Naive thymus-derived CD4-positive, alpha-beta T cell (primary cell): ENCODE results near the gene FKBP5. TPM values are rescaled to one million over a fixed set of nuclear protein-coding genes. Genes with fewer than 3 reads are reported as not detected.
"Not testable (repeated sequence)": the region's sequence is repeated elsewhere in the genome, so short reads cannot be mapped to it uniquely, and the experiment has no call there.

Experiments used
- ATAC-seq: fragments of 150-1000 bp; cut with Tn5 transposase; 2 replicates; pipeline ENCODE4 v1.10.0; 2021; ENCODE audit warnings: mild to moderate bottlenecking, moderate library complexity
- CTCF ChIA-PET: fragments of 350-600 bp; sonication (Branson Sonifier 250); formaldehyde crosslinking; loops from one replicate; lab custom pipeline; 2021; ENCODE audit warnings: antibody characterized with exemption; lab: Charles Lee
- POLR2A ChIA-PET: fragments of 350-600 bp; sonication (Branson Sonifier 250); formaldehyde crosslinking; loops from one replicate; lab custom pipeline; 2021; ENCODE audit warnings: antibody characterized with exemption, inconsistent platforms; lab: Charles Lee
- DNase-seq, 9 donors: peaks; one replicate each; pipeline versions ENCODE4 v3.0.0 to v3.0.0-alpha.2; 2020 to 2022; ENCODE audit warnings: mixed read lengths in 1 of 9
- H3K27ac ChIP-seq: one replicate; pipeline ENCODE4 v1.7.0; 2013; ENCODE audit warnings: mild to moderate bottlenecking, low read depth, low read length, moderate library complexity
- H3K27me3 ChIP-seq, 2 donors: one replicate each; pipeline ENCODE4 v1.7.0; 2013; ENCODE audit warnings: low read length in 2 of 2, mild to moderate bottlenecking in 2 of 2, moderate library complexity in 2 of 2; ENCODE audit not compliant: control insufficient read depth in 2 of 2, insufficient read depth in 2 of 2
- H3K36me3 ChIP-seq, 3 experiments: 1 replicate in 2 of 3; 2 replicates in 1 of 3; pipeline ENCODE4 v1.7.0; 2013; ENCODE audit warnings: low read length in 3 of 3, mild to moderate bottlenecking in 3 of 3, moderate library complexity in 1 of 3; ENCODE audit not compliant: insufficient read depth in 3 of 3, control insufficient read depth in 2 of 3
- H3K4me1 ChIP-seq, 2 donors: one replicate each; pipeline ENCODE4 v1.7.0; 2013; ENCODE audit warnings: low read length in 2 of 2, mild to moderate bottlenecking in 2 of 2, moderate library complexity in 1 of 2; ENCODE audit not compliant: control insufficient read depth in 2 of 2, insufficient read depth in 2 of 2
- H3K4me3 ChIP-seq: 2 replicates; pipeline ENCODE4 v1.7.0; 2013; ENCODE audit warnings: mild to moderate bottlenecking, low read length
- H3K9me3 ChIP-seq, 3 experiments: 1 replicate in 2 of 3; 2 replicates in 1 of 3; pipeline ENCODE4 v1.7.0; 2013; ENCODE audit warnings: low read length in 3 of 3; ENCODE audit not compliant: control insufficient read depth in 2 of 3
- H3K27ac Mint-ChIP-seq, 9 donors: one replicate each; pipeline ENCODE4 v1.8.0; 2020 to 2022; ENCODE audit warnings: mixed read lengths in 9 of 9, mild to moderate bottlenecking in 8 of 9, moderate library complexity in 5 of 9, inconsistent platforms in 2 of 9
- H3K27me3 Mint-ChIP-seq, 5 donors: one replicate each; pipeline ENCODE4 v1.8.0; 2021 to 2022; ENCODE audit warnings: mixed read lengths in 5 of 5, mild to moderate bottlenecking in 1 of 5
- H3K36me3 Mint-ChIP-seq, 5 donors: one replicate each; pipeline ENCODE4 v1.8.0; 2020 to 2022; ENCODE audit warnings: mixed read lengths in 5 of 5, mild to moderate bottlenecking in 3 of 5, inconsistent platforms in 1 of 5
- H3K4me1 Mint-ChIP-seq, 7 donors: one replicate each; pipeline ENCODE4 v1.8.0; 2020 to 2022; ENCODE audit warnings: mixed read lengths in 7 of 7, mild to moderate bottlenecking in 3 of 7, inconsistent platforms in 1 of 7
- H3K4me3 Mint-ChIP-seq, 10 donors: one replicate each; pipeline ENCODE4 v1.8.0; 2020 to 2022; ENCODE audit warnings: mild to moderate bottlenecking in 10 of 10, mixed read lengths in 10 of 10, moderate library complexity in 6 of 10, inconsistent platforms in 2 of 10
- H3K9me3 Mint-ChIP-seq, 11 donors: one replicate each; pipeline ENCODE4 v1.8.0; 2020 to 2022; ENCODE audit warnings: mixed read lengths in 11 of 11, mild to moderate bottlenecking in 4 of 11, inconsistent platforms in 1 of 11, moderate library complexity in 1 of 11
- intact Hi-C, 2 donors: fragments of 100-400 bp; cut with micrococcal nuclease; formaldehyde crosslinking; loops; one replicate each; pipeline ENCODE4 v1.15.1; 2023
- polyA plus RNA-seq, 2 donors: library from polyadenylated mRNA; unstranded; fragments of 300-500 nt; fragmentation: Illumina TruSeq; gene quantifications; one replicate each; pipeline ENCODE4 v1.2.3, GENCODE V29; 2021
- total RNA-seq, 6 experiments: library from RNA in 5 of 6; stranded (reverse) in 5 of 6; gene quantifications; 1 replicate in 5 of 6; 2 replicates in 1 of 6; pipeline ENCODE4 v1.2.3 and lab custom pipeline; 2021 to 2026

FKBP5 gene
- total and polyA plus RNA-seq, 7 experiments from 2014 or later: 56.7 to 324 (median 80.2) TPM

DNA sequence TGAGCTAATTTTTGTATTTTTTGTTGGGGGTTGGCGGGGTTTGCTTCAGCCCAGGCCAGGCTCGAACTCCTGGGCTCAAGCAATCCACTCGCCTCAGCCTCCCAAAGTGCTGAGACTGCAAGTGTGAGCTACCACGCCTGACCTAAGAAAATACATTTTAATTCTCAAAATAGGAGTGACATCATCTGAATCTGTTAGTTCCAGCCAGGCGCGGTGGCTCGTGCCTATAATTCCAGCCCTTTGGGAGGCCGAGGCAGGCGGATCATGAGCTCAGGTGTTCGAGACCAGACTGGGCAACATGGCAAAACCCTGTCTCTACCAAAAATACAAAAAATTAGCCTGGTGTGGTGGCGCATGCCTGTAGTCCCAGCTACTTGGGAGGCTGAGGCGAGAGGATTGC lies 45.6 kb upstream of the FKBP5 start:
- DNase-seq, H3K27me3 ChIP-seq, H3K9me3 ChIP-seq, H3K27ac ChIP-seq, ATAC-seq, H3K4me3 ChIP-seq, H3K36me3 Mint-ChIP-seq, H3K9me3 Mint-ChIP-seq, H3K36me3 ChIP-seq, H3K27me3 Mint-ChIP-seq: not testable (repeated sequence)
- peak overlapping the region in 2 of 10 donors; percentile 32 to 56 for H3K4me3 Mint-ChIP-seq
- POLR2A ChIA-PET: interaction anchor here (0.6 to 12.1 kb wide), 14 partner anchors 16 to 407 kb away, joined by 3 to 157 read pairs (median 5); no protein-coding TSS in a partner anchor
- peak overlapping the region in 7 of 9 donors; percentile 12 to 98 (median 91) for H3K27ac Mint-ChIP-seq
- H3K4me1 ChIP-seq: peaks cover 54 to 74% of the 10 kb centered on the region in 2 donors
- CTCF ChIA-PET: interaction anchor here (0.6 to 10.0 kb wide), 14 partner anchors 9 to 324 kb away, joined by 3 to 193 read pairs (median 9); no protein-coding TSS in a partner anchor
- intact Hi-C loops: loop anchor here in 1 of 2 donors (10.0 kb wide), 1 partner anchor 360 kb away; no protein-coding TSS in a partner anchor
- peaks cover 39 to 76% (median 66%) of the 10 kb centered on the region in 7 donors for H3K4me1 Mint-ChIP-seq

DNA sequence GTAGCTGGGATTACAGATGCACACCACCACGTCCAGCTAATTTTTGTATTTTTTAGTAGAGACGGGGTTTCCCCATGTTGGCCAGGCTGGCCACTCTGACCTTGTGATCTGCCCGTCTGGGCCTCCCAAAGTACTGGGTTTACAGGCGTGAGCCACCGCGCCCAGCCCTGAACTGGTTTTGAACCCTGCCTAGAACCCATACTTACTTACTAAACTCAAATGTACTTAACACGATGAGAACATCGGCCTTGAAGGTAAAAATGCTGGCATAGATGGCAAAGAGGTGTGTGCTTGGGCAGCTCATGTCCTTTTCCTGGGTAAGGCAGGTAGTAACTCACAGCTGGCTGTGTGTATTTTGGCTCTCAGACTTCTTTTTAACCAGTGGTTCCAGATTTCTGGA lies 44.9 kb upstream of the FKBP5 start:
- H3K36me3 Mint-ChIP-seq: no peaks in the 10 kb centered on the region
- Histone ChIP-seq H3K27me3 (no peaks in the 10 kb centered on the region), H3K9me3 (no peaks in the 10 kb centered on the region), H3K4me1 (peaks cover 61 to 81% of the 10 kb centered on the region in 2 donors), H3K4me3 (no peak overlapping the region), H3K36me3 (peaks cover 0 to 3% (median 0%) of the 10 kb centered on the region in 3 experiments), H3K27ac (no peak overlapping the region)
- peak overlapping the region in 6 of 10 donors; percentile 16 to 87 (median 36) for H3K4me3 Mint-ChIP-seq
- no peak for DNase-seq
- H3K9me3 Mint-ChIP-seq: no peaks in the 10 kb centered on the region
- H3K4me1 Mint-ChIP-seq: peaks cover 45 to 82% (median 73%) of the 10 kb centered on the region in 7 donors
- ATAC-seq: no peak
- intact Hi-C loops: loop anchor here in 1 of 2 donors (10.0 kb wide), 1 partner anchor 361 kb away; no protein-coding TSS in a partner anchor
- peak overlapping the region in 8 of 9 donors; percentile 72 to 98 (median 84) for H3K27ac Mint-ChIP-seq
- no peaks in the 10 kb centered on the region for H3K27me3 Mint-ChIP-seq
- ChIA-PET CTCF (interaction anchor here (0.7 to 10.0 kb wide), 13 partner anchors 8 to 279 kb away, joined by 3 to 193 read pairs (median 5); no protein-coding TSS in a partner anchor), POLR2A (interaction anchor here (0.5 to 12.1 kb wide), 14 partner anchors 15 to 406 kb away, joined by 3 to 157 read pairs (median 5); no protein-coding TSS in a partner anchor)

DNA sequence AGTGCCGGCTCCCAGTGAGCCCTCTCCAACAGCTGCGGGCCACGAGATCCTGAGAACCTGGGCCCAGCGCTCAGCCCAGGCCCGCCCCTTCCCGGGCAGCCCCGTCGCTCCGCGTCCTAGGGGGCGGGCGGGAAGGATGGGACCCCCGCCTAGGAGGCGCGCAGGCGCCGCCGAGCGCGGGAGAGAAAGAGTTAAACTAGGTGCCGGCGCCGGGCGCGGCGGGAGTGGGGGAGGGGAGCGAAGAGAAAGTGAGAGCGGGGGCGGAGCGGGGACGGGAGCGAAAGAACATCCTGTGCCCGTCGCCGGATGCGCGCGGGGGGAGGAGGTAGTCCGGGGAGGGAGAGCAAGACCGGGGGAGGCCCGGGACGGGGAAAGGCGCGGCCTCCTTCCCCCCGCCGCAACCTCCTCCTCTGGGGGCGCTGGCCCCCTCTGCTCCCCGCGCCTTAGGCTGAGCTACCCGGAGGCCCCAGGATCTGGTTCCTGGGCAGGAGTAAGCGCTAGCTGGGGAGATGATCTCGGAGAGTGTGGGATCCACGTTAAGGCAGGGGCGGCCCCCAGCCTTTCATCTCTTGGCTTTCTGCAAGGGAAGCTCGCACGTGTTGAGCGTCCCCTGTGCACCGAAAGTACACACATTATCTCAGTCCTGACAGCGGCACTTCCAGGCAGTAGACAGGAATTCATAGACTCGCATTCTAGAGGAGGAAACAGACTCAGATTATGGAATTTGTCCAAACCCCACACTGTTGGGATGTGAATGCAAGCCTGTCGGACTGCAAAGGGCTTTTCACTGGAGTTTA lies 43.2 kb upstream of the FKBP5 start:
- POLR2A ChIA-PET: interaction anchor here (0.5 to 12.1 kb wide), 24 partner anchors 10 to 416 kb away, joined by 3 to 157 read pairs (median 5); partner anchors contain the start of gene FKBP5
- Histone ChIP-seq H3K27me3 (no peaks in the 10 kb centered on the region), H3K9me3 (no peaks in the 10 kb centered on the region), H3K36me3 (peaks cover 0 to 3% (median 0%) of the 10 kb centered on the region in 3 experiments), H3K27ac (peak overlapping the region; percentile 97), H3K4me3 (peak overlapping the region; percentile 94), H3K4me1 (peaks cover 68 to 83% of the 10 kb centered on the region in 2 donors)
- Mint-ChIP-seq H3K9me3 (no peaks in the 10 kb centered on the region), H3K4me1 (peaks cover 50 to 87% (median 75%) of the 10 kb centered on the region in 7 donors), H3K27me3 (no peaks in the 10 kb centered on the region), H3K4me3 (peak overlapping the region; percentile 76 to 92 (median 88)), H3K27ac (peak overlapping the region; percentile 90 to 99 (median 94)), H3K36me3 (no peaks in the 10 kb centered on the region)
- DNase-seq: peak; percentile 91 to 98 (median 96)
- CTCF ChIA-PET: interaction anchor here (0.6 to 10.0 kb wide), 8 partner anchors 39 to 391 kb away, joined by 3 to 193 read pairs (median 4); no protein-coding TSS in a partner anchor
- intact Hi-C loops: loop anchor here (1.0 to 10.0 kb wide), 5 partner anchors 45 to 363 kb away; no protein-coding TSS in a partner anchor
- peak; percentile 79 for ATAC-seq

DNA sequence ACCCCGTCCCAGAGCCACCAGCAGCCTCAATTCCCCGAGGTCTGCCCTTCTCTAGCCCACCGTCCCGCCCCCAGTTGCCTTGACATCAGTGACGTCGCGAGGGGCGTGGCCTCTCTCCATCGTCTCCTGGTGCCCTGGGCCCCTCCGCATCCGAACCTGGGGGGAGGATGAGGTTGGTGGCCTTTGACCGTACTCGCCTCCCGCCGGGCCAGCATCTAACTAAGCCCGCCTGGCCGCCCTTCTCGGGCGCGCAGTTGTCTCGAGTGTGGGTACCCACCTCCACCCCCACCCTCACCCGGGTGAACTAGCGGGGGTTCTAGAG lies 42.7 kb upstream of the FKBP5 start:
- ATAC-seq (peak; percentile 72), DNase-seq (peak; percentile 86 to 95 (median 93))
- H3K4me3 Mint-ChIP-seq: peak overlapping the region; percentile 76 to 92 (median 88)
- Histone ChIP-seq H3K4me3 (peak overlapping the region; percentile 94), H3K27ac (peak overlapping the region; percentile 97), H3K9me3 (no peaks in the 10 kb centered on the region), H3K36me3 (peaks cover 0 to 3% (median 0%) of the 10 kb centered on the region in 3 experiments), H3K4me1 (peaks cover 73 to 83% of the 10 kb centered on the region in 2 donors), H3K27me3 (no peaks in the 10 kb centered on the region)
- peak overlapping the region; percentile 90 to 99 (median 94) for H3K27ac Mint-ChIP-seq
- H3K27me3 Mint-ChIP-seq: no peaks in the 10 kb centered on the region
- intact Hi-C loops: loop anchor here in 1 of 2 donors (1.0 to 10.0 kb wide), 2 partner anchors 129 to 363 kb away; no protein-coding TSS in a partner anchor
- CTCF ChIA-PET: interaction anchor here (1.1 to 10.0 kb wide), 3 partner anchors 91 to 149 kb away, joined by 5 to 193 read pairs (median 141); no protein-coding TSS in a partner anchor
- H3K4me1 Mint-ChIP-seq: peaks cover 55 to 87% (median 78%) of the 10 kb centered on the region in 7 donors
- POLR2A ChIA-PET: interaction anchor here (1.0 to 12.1 kb wide), 12 partner anchors 10 to 146 kb away, joined by 3 to 157 read pairs (median 8); partner anchors contain the start of gene FKBP5
- H3K36me3 Mint-ChIP-seq: no peaks in the 10 kb centered on the region
- no peaks in the 10 kb centered on the region for H3K9me3 Mint-ChIP-seq

DNA sequence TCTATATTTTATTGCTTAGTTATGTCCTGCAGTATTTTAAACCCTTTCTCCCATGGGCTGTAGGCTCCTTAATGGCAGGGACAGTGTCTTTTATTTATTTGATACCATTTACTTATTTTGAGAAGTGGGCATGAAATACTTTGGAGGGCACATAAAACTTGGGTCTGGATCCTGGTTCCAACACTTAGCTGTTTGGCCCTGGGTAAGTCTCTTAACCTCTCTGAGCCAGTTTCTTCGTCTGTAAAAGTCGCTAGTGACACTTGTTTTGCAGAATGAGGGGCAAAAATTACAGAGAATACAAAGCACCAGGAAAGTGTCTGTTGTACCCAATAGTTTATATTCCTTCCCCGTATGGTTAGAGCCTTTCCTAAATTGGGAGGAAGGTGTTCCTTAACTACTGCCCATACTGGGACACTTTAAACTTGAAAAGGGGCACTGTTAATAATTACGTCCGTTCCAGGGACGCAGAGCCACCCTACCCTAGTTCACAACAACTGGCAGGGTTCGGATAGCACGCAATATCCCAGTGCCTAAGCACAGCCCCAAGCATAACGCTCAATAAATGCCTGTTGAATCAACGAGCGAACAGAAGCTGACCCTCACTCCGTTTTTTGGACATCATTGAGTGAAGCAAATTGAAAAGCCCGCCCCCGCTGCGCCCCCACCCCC lies 42.2 kb upstream of the FKBP5 start:
- H3K4me3 ChIP-seq: peak overlapping the region; percentile 56
- POLR2A ChIA-PET: interaction anchor here (1.2 to 12.1 kb wide), 9 partner anchors 12 to 131 kb away, joined by 4 to 157 read pairs (median 13); no protein-coding TSS in a partner anchor
- H3K4me1 ChIP-seq: peaks cover 73 to 83% of the 10 kb centered on the region in 2 donors
- DNase-seq (no peak), ATAC-seq (no peak)
- Mint-ChIP-seq H3K4me1 (peaks cover 57 to 87% (median 78%) of the 10 kb centered on the region in 7 donors), H3K27ac (peak overlapping the region; percentile 90 to 99 (median 94)), H3K36me3 (no peaks in the 10 kb centered on the region), H3K27me3 (no peaks in the 10 kb centered on the region), H3K4me3 (peak overlapping the region; percentile 76 to 92 (median 88)), H3K9me3 (no peaks in the 10 kb centered on the region)
- no peaks in the 10 kb centered on the region for H3K9me3 ChIP-seq
- intact Hi-C loops: loop anchor here in 1 of 2 donors (1.0 to 10.0 kb wide), 2 partner anchors 129 to 364 kb away; no protein-coding TSS in a partner anchor
- H3K27ac ChIP-seq: peak overlapping the region; percentile 97
- no peaks in the 10 kb centered on the region for H3K27me3 ChIP-seq
- CTCF ChIA-PET: interaction anchor here (1.1 to 10.0 kb wide), 2 partner anchors 90 to 148 kb away, joined by 5 to 141 read pairs; no protein-coding TSS in a partner anchor
- peaks cover 0 to 3% (median 0%) of the 10 kb centered on the region in 3 experiments for H3K36me3 ChIP-seq
